NCI-H1092 treated with DMSO at 0.1 percent for 48 hours (cell line): ENCODE measurements around the gene SFPQ.
A peak's percentile ranks its signal among the peaks of the same experiment; 100 is the strongest.
"Not testable (repeated sequence)": the region's sequence is repeated elsewhere in the genome, so short reads cannot be mapped to it uniquely, and the experiment has no call there.

Experiments
- DNase-seq: peaks from one replicate; lab custom pipeline; 2025; lab: John Stamatoyannopoulos, UW

SFPQ gene

DNA sequence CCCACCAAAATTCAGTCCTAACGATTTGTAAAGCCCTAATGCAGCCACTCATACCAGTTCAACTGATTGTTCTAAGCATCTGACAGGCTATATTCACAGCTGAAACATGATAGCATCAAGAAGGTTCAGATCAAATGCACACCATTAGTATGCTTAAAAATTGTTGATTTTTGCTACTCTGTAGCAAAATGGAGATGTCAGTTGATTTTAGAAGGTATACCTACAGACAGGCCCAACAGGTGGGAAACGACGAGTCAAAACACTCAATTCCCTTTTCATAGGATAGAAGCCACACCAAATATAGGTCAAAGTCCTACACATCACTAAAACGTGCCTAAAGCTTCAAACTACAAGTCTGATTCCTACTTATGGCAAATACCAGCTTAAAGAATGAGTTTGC lies 6.7 kb downstream of the SFPQ start:
- DNase-seq = no peak

DNA sequence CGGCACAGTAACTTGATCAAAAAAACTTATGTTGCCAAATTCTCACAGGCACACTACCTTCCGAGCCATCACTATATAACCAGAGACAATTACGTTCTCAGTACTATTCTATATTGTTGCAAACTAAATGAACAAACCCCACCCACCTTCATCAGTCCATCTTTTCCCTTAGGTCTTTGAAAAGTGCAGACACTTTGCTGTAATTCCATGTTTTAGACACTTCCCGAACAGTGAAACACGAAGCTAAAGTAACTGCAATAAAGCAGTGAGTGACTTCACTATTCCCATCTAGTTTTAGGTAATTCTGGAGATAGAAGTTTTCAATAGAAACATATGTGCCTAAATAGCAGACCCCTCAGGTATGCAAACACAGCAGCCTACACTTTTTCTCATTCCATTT lies 7.7 kb downstream of the SFPQ start:
- no peak for DNase-seq

DNA sequence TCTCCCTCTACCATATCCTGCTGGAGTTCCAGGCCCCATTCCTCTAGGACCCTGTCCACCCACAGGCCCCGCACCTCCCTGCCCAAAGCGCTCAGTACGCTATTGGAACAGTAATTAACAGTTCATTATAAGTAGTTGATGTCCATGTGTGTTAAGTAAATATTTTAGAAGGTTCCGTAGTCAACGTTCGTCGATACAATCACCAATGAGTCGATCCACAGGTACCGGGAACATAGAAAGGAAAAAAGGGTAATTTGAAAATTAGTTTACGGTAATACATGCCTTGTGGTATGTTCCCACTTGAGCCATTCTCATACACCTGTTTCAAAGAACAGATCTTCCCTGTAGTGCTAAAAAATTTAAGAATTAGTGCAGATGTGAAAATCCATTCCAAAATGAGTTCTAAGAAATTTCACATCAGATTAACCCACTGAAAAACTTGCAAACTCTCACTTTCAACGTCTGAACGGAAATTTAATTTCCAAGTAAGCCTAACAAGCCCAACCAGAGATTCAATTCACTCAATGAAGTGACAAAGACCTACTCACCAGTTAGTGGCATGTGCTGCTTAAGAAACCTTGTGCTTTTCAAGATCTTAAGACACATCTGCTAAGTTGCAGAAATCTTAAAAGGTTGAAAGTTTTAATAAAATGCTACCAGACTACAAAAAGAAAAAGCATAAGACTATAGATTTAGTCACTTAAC lies 8.3 kb downstream of the SFPQ start:
- DNase-seq = no peak

DNA sequence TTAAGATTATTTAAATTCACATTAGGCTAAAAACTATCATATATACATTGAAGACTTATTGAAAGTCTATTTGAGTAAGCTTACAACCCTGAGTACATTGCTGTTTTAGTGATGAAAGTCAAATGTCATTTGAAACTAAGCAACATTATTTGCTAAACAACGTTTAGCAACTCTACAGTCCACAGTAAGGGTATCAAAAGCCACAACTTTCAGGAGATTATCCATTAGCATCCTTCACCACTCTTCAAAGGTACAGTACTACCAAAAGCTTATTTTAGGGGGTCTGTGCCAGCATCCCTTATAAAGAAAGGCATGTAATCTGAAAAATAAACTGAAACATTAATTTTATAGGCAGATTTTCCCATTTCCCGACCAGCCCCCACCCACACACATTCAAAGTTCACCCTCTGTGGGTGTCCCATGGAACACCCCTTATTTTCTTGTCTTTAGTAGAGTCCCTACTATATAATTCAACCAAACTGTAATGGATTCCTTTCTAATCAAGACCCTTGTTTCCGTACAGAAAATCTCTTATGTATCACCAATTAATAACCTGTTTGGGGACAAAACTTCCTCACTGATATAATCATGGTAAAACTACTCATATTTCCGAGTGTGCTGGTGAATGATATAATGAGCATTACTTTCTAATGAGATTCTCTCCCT lies 11.0 kb downstream of the SFPQ start:
- no peak for DNase-seq

DNA sequence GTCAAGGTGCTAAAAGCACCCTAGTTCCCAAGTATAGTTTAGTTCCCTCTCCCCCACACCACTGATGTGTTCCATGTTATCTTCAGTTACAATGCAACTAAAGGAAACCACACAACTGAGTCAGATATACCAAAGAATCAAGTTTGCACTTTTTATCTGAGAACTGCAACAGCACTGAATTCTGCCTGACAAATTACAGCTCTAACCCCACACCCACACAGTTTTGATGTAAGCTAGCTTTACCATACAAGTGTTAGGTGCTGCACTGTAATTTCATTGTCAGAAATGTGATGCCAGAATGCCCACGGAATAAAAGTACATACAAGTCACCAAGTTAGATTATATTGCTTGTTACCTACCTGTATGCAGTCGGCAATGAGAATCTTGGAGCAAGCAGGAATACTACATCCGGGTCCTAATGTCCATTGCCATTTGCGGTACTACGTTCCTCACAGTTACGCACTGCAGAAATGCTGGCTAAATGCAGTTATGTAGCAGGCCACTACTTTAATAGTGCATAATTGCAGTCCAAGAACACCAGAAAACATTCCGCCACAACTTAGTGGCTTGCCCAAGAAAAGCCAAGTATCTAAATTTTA lies 12.1 kb downstream of the SFPQ start:
- no peak for DNase-seq

DNA sequence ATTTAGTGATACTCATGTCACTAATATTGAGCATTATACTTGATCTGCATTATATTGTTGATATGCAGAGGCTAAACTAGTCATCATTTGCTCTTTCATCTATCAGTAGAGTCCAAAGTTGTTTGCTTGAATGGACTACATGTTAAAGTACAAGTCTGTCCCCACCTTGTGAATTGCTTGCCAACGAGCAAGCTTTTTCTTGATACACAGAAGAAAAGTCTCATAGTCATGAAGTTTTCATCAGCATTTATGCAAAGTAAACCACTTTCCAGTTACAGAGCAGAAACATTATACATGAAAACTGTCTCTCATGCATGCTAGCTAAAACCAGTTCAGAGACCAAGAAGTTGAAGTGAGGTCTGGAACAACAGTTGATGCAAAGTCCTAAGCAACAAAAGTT lies 13.0 kb downstream of the SFPQ start:
- DNase-seq = no peak

DNA sequence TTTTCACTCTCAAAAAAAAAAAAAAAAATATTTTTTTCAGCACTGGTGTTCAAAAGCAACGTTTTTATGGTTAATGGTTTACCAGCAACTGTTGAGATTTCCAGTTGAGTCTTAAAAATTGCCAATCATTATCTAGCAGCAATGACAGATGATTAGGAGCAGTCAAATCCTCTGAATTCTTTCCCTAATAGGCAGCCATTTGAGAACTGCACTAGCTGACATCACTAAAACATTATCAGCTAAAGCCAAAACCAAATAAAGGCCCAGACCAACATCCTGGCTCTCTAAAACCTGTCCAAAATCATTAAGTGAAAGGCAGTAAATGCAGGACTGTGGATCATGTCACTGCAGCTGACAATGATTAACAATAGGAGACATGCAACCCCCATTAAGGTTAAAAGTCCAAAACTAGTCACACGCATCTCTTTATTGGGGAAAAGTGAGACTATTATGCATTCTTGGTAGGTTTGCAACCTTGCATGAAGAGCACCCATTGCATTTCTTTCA lies 14.0 kb downstream of the SFPQ start:
- DNase-seq = no peak

DNA sequence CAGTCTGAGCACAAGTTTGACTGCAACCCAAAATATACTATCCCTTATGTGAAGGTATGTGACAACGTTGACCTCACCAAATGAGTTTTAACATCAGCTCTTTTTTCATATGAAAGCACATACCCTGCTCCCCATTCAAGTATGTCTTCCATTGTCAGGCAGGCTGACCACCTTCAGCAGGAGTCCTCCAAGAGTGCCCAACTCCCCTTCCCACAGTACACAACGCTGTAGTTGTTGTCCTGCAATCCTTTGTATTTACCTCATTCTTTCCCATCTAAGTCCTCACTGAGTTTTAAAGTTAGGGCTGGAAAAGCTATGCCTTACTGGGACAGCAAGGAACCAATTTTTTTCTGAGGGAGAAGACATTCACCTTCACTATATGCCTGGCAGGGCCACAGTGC lies 14.7 kb downstream of the SFPQ start:
- DNase-seq = no peak

DNA sequence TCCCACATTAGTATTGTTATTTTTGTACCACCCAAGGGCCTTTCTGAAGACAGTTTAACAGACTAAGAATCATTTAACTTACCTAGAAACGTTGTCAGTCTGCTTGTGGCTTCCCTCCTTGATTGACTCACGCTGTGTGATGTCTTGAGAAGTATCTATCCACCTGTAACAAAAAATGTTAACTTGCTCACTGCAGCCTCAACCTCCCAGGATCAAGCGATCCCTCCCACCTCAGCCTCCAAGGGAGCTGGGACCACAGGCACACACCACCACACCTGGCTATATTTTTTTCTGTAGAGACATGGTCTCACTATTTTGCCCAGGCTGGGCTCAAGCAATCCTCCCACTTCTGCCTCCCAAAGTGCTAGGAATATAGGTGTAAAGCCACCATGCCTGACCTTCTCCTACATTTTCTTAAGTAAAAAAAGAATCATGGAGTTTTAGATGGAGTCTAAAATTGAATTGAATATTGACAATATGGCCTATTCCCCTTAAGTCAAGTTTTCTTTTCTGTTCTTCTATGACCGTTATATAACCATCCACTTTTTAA lies 15.6 kb downstream of the SFPQ start:
- DNase-seq = no peak

DNA sequence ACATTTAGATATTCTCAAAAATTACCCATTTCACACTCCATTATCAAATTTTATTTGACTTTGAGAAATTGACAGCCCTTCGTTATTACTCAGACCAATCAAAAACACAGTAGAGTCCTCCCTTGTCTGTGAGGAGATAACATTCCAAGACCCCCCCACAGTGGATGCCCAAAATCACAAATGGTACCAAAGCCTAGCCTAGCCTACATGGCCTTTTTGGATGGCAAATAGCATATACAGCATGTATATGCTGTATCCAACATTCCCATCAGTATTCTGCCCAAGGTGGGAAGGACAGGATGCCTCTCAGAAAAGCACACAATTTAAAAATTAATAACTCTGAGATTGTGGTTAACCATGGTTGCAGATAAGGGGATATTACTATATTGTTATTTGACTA lies 17.3 kb downstream of the SFPQ start:
- no peak for DNase-seq

DNA sequence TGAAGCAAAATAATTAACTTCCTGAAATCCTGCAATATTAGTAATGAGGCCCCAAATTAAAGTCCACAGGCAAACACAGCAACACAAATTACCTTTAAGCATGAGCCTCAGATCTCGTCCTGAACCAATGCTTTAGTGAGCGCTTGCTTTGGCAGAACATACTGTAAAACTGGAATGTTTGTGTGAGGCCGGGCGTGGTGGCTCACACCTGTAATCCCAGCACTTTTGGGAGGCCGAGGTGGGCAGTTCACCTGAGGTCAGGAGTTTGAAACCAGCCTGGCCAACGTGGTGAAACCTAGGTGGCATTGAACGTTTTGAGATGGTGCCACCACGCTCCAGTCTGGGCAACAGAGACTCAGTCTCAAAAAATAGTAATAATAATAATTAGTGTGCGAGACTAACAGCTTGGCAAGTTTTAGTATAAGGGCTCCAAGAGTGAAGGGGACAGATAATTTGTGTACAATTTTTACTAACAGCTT lies 17.8 kb downstream of the SFPQ start:
- DNase-seq = no peak

DNA sequence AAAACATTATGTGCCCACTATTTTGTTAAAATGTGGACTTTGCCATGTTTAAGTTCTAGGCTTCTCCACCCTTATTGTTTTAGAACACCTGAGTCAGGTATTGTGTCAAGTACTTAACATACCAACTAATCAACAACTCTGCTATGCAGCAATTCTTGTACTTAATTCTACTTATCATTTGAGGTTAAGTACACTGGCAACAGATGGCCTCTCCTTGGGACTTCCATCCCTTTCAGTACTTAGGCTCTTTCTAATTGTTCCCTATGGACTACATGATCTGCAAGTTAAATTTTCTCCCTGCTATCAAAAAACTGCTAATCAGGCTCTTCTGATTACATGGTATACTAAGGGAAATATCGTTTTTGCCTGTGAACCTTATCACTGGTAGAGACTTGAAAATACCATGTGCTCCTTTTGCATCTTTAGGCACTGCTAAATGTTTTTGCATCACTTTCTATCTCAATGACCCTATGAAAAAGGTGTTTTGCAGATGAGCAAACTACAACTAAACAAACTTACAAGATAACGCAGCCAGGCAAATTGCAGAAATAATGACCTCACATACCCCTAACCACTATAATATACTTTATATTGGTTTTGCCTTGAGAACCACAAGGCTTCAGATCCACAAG lies 18.9 kb downstream of the SFPQ start:
- DNase-seq = peak; percentile 14

DNA sequence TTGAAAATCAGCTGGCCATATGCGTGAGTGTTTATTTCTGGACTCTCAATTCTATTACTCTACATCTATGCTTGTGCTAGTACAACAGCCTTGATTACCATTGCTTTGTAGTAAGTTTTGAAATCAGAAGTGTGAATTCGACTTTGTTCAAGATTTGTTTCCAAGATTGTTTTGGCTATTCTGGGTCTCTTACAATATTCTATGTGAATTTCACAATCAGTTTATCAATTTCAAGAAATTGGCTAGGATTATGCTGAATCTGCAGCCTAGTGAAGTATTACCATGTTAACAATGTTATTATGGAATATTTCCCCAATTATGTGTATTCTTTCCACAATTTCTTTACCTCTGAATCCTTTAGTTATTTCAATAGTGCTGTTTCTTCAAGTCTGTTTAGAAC lies 19.5 kb downstream of the SFPQ start:
- DNase-seq = no peak

DNA sequence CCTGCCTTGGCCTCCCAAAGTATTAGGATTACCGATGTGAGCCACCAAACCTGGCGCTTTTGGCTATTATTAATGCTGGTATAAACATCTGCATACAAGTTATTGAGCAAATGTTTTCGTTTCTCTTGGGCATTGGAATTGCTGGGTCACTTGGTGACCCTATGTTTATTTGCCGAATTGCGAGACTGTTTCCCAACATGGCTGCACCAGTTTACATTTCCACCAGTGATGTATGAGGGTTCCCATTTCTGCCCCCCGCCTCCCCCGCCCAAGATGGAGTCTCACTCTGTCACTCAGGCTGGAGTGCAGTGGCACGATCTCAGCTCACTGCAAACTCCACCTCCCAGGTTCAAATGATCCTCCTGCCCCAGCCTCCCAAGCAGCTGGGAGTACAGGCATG lies 20.9 kb downstream of the SFPQ start:
- no peak for DNase-seq

DNA sequence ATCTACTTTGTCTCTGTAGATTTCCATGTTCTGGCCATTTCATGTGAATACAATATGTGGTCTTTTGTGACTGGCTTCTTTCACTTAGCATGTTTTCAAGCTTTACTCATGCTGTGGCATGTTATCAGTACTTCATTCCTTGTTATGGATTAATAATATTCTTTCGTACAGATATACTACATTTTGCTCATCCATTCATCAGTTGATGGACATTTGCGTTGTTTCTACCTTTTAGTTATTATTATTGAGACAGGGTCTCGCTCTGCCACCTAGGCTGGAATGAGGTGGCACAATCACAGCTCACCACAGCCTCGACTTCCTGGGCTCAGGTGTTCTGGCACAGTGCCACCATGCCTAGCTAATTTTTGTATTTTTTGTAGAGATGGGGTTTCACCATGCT lies 21.4 kb downstream of the SFPQ start:
- no peak for DNase-seq

DNA sequence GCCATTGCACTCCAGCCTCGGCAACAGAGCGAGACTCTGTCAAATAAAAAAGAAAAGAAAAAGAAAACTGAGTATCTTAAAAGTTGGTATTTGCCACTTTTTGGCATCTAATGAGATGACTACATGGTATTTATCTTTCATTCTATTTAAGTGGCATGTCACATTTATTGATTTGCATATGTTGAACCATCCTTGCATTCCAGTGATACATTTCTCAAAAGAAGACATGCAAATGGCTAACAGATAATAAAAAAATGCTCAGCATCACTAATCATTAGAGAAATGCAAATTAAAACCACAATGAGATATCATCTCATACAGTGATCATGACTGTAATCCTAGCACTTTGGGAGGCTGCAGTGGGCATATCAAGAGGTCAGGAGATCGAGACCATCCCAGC lies 28.1 kb downstream of the SFPQ start:
- DNase-seq = no peak

DNA sequence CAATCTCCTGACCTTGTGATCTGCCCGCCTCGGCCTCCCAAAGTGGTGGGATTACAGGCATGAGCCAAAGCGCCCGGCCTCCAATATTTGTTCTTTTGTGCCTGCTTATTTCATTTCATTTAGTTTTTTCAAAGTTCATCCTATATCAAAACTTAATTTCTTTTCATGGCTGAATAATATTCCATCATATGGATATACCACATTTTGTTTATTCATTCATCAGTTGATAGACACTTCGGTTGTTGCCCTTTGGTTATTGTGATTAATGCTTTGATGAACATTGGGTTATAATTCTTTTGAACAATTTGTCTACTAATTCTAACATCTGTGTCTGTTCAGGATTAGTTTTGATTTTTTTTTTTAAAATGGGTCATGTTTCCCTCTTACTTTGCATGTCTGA lies 41.7 kb downstream of the SFPQ start:
- no peak for DNase-seq

DNA sequence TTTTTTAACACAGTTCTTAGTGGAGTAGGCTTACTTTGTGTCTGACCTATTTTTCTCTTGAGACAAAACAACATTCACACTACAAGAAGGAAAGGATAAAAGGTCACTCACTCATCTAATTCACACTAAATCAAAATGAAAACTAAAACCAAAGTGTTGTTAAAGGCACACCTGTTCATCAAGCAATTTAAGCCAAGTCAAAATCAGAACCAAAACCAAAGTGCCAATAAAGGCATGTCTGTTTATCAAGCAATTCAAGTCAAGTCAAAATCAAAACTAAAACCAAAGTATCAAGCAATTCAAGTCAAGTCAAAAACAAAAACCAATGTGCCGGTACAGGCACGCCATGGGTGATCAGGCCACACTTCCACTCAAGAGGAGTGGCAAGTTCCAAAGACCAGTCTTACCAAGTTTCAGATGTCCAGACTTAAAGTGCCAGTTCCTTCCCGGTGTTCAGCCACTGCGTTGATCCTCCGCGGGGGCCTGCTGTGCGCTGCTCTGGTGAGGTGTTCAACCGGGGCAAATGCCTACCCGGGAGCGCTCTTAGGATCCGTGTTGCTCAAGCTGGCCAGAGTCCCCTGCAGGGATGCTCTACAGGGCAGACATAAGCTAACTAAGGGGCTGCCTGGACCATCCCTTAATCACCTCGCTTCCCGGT lies 46.9 kb downstream of the SFPQ start:
- not testable (repeated sequence) for DNase-seq

DNA sequence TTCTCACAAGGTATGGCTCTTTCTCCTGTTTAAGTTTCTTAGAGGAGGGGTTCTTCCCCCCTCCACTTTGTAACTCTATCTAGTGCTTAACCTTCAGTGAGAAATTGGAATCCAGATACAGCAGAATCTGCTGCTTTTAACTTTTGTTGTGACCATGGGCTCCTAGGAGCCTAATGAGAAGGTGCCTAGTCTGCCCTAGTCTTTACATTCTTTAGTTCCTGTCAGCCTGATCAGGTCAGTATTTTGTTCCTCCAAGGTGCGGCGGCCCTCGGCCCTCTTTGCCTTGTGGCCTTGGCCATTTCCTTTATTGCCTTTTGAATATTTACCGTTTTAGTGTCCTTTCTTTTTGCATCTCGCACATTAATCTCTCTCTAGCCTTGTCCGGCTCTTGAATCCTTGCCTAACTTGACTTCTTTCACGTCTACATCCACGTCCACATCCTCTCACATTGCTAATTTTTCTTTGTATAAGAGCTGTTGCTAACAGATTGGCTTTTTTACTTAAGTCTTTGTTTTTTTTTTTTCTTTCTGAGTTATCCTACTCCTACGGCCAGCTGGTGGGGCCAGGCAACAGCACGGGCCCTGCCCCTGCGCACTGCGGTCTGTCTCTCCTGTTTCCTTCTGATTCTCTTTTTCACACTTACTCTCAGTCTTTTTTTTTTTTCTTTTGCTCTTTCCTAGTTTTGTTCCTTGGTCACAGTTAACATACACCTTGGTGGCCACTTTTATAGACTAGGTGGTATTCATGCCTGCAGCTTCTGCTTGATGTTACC lies 49.0 kb downstream of the SFPQ start:
- no peak for DNase-seq

DNA sequence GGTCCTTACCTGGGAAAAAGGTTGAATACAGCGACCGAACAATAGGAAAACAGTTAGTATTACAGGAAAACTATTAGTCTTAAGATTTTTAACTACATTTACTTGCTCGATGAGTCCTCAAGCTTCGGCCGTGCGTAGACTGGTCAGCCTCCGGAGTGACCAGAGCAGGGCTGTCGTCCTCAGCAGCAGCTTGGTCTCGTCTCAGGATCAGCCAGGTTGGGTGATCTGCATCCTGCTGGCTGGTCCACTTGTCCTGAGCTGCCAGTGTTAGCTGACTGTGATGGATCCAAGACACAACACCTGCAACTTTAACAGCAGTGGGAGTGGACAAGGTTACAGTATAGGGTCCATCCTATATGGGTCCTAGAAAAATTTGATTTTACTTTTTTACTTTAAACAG lies 50.2 kb downstream of the SFPQ start:
- not testable (repeated sequence) for DNase-seq

DNA sequence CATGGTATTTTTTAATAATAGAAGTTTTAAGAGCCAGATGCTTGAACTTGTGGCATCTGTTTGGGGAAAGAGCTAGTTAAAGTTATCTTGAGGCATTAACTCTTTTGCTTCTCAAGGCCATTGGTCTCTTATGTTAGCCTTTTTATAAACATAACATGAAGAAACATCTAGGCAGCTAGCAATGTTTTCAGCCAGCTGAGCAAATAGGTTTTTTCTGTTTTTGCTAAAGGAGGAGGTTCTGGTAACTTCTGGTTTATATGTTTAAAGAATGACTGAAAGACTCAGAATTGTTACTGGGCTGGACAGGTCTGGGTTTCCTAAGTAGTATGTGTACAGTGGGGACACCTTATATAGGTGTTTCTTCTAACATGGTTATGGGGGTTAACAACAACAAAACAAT lies 50.7 kb downstream of the SFPQ start:
- not testable (repeated sequence) for DNase-seq
